ENCODE measurements around the gene SLC6A5.

Gene SLC6A5

GRCh38 chr11:20676658-20677057 lies 77.2 kb downstream of the SLC6A5 start:
- ChIA-PET POLR2A (no interaction called here), CTCF (interaction anchor here (1.0 kb wide), 1 partner anchor 69 kb away, joined by 3 read pairs; no protein-coding TSS in a partner anchor)
- TF ChIP-seq CTCF (IDR thresholded peaks at IDR 0.05; ENCODE audit: insufficient read depth, low read length, missing control alignments), result no peak
- DNase-seq (ENCODE audit: low read depth, low spot score), result no peak
- no peak overlapping the region for H3K4me3 ChIP-seq (ENCODE audit: low read depth, low read length)

DNA sequence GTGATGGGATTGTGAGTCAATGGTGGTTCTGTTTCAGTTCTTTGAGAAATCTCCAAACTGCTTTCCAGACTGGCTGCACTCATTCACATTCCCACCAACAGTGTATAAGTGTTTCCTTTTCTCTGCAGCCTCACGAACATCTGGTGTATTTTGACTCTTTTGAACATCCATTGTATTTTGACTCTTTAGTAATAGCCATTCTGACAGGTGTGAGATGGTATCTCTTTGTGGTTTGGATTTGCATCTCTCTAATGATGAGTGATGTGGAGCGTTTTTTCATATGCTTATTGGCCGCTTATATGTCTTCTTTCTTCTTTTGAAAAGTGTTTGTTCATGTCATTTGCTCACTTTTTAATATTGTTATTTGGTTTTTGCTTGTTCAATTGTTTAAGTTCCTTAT lies 89.4 kb downstream of the SLC6A5 start:
- DNase-seq (ENCODE audit: low read depth, low spot score), result no peak
- H3K4me3 ChIP-seq (ENCODE audit: low read depth, low read length), result no peak overlapping the region
- POLR2A ChIA-PET, result no interaction called here
- CTCF ChIA-PET, result no interaction called here
- no peak for TF ChIP-seq CTCF (IDR thresholded peaks at IDR 0.05; ENCODE audit: insufficient read depth, low read length, missing control alignments)

- DNase-seq (ENCODE audit: low read depth, low spot score), result no peak
- H3K4me3 ChIP-seq (ENCODE audit: low read depth, low read length), result no peak overlapping the region
- TF ChIP-seq CTCF (IDR thresholded peaks at IDR 0.05; ENCODE audit: insufficient read depth, low read length, missing control alignments), result no peak
- ChIA-PET CTCF (no interaction called here), POLR2A (no interaction called here)
These were observed 108.5 kb downstream of the SLC6A5 start for GRCh38 chr11:20707876-20708275.
